ENCODE measurements around the gene MLF2.

Gene MLF2

DNA sequence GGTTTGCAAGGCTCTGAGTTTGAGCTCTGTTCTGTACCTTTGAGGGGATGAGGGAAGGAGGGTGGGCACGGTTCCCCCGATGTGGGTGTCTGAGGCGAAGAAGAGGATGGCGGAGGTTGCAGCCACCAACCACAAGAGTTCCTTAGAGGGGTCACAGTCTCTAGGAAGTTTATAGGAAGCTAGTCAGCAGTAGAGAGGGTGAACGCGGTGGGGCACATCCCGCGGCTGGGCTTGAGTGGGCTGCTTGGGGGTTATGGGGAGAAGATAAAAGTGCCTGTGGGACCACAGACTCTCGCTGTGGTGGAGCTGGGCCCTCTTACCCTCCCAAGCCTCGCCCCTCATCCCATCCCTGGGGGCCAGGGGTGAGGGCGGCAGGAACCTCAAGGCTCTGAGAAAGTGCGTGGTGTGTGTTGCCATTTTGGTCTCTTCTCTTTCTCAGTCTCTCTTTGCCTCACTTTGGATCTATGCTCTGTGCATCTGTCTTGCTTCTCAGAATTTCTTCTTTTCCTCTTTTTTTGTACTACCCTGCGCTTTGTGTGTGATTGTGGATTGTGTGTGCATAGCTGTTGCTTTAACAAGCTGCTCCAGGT, 39.1 kb upstream of the MLF2 start:
- no peaks in the 10 kb centered on the region for H3K9me3 Mint-ChIP-seq
- no peak for DNase-seq
- H3K27ac Mint-ChIP-seq, result peak overlapping the region; percentile 90
- H3K27me3 Mint-ChIP-seq (ENCODE audit: low read depth, poor library complexity), result peaks cover 3% of the 10 kb centered on the region
- no peaks in the 10 kb centered on the region for H3K36me3 Mint-ChIP-seq (ENCODE audit: low read depth)
- TF ChIP-seq, protein P1, sequence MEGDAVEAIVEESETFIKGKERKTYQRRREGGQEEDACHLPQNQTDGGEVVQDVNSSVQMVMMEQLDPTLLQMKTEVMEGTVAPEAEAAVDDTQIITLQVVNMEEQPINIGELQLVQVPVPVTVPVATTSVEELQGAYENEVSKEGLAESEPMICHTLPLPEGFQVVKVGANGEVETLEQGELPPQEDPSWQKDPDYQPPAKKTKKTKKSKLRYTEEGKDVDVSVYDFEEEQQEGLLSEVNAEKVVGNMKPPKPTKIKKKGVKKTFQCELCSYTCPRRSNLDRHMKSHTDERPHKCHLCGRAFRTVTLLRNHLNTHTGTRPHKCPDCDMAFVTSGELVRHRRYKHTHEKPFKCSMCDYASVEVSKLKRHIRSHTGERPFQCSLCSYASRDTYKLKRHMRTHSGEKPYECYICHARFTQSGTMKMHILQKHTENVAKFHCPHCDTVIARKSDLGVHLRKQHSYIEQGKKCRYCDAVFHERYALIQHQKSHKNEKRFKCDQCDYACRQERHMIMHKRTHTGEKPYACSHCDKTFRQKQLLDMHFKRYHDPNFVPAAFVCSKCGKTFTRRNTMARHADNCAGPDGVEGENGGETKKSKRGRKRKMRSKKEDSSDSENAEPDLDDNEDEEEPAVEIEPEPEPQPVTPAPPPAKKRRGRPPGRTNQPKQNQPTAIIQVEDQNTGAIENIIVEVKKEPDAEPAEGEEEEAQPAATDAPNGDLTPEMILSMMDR (IDR thresholded peaks at IDR 0.05), result no peak
- peaks cover 47% of the 10 kb centered on the region for H3K4me1 Mint-ChIP-seq
- H3K4me3 Mint-ChIP-seq, result no peak overlapping the region

DNA sequence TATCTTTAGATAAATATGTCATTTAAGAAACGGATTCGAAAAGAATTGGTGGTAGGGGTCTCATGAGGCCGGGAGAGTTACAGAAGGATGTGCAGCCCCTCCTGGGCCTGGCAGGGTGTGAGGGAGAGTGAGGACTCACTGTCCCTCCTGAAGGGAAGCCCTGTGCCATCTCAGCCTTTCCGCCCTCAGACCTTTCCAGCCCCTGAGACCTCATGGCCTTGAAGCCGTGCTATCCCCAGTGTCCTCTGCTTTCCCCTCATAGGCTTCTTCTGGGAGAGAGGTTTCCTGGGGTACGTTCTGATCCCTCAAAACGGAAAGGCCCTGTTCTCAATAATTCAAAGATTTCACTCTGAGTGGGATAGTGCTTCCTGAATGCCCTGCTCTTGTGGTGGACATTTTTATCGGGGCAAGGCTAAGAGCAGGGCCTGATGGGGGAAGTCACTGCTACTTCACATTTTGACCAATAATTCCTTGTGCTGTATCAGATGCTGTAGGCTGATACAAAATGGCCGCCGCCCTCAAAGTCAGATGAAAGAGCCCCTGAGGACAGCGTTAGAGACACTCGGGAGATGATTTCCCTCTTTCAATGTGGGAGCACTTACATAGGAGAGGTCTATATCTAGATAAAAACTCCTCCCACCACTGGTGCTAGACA, 37.7 kb upstream of the MLF2 start:
- no peak overlapping the region for H3K27ac Mint-ChIP-seq
- DNase-seq, result no peak
- TF ChIP-seq, protein P1 (IDR thresholded peaks at IDR 0.05), result no peak

DNA sequence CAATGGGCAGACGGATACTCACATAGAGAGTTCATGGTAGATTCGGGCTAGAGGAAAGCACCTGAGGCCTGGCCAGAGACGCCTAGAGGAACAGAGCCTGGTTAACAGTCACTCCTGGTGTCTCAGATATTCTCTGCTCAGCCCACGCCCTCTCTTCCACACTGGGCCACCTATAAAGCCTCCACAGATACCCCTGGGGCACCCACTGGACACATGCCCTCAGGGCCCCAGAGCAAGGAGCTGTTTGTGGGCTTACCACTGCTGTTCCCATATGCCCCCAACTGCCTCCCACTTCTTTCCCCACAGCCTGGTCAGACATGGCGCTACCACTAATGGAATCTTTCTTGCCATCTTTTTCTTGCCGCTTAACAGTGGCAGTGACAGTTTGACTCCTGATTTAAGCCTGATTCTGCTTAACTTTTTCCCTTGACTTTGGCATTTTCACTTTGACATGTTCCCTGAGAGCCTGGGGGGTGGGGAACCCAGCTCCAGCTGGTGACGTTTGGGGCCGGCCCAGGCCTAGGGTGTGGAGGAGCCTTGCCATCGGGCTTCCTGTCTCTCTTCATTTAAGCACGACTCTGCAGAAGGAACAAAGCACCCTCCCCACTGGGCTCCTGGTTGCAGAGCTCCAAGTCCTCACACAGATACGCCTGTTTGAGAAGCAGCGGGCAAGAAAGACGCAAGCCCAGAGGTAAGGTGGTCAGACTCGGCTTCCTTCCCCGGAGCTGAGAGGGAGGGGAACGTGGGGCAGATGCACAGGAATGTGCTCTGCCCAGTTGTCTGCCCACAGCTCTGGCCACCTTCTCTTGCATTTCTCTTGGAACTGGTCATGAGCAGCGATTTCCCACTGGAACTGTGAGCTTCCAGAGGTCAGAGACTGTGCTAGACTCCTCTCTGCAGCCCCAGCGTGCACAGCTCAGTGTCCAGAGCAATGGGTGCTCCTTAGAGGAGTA, 36.3 kb upstream of the MLF2 start, which contains the start of gene CD4:
CD4 (plus strand) TSS at position 557 of the 953 bp plus-strand sequence. CDS start 10,611 bp downstream, outside the sequence.
- Mint-ChIP-seq H3K27me3 (ENCODE audit: low read depth, poor library complexity) (peaks cover 3% of the 10 kb centered on the region), H3K27ac (no peak within 1 kb of the TSS), H3K4me1 (peaks cover 44% of the 10 kb centered on the region), H3K4me3 (no peak within 1 kb of the TSS), H3K9me3 (no peaks in the 10 kb centered on the region), H3K36me3 (ENCODE audit: low read depth) (no peaks in the 10 kb centered on the region)
- TF ChIP-seq, protein P1 (IDR thresholded peaks at IDR 0.05), result no peak
- no peak for DNase-seq

More for the DNA sequence above, 37.7 kb upstream of the MLF2 start:
- H3K36me3 Mint-ChIP-seq (ENCODE audit: low read depth), result no peaks in the 10 kb centered on the region
- H3K4me3 Mint-ChIP-seq, result no peak overlapping the region
- peaks cover 44% of the 10 kb centered on the region for H3K4me1 Mint-ChIP-seq
- H3K9me3 Mint-ChIP-seq, result no peaks in the 10 kb centered on the region
- peaks cover 3% of the 10 kb centered on the region for H3K27me3 Mint-ChIP-seq (ENCODE audit: low read depth, poor library complexity)

DNA sequence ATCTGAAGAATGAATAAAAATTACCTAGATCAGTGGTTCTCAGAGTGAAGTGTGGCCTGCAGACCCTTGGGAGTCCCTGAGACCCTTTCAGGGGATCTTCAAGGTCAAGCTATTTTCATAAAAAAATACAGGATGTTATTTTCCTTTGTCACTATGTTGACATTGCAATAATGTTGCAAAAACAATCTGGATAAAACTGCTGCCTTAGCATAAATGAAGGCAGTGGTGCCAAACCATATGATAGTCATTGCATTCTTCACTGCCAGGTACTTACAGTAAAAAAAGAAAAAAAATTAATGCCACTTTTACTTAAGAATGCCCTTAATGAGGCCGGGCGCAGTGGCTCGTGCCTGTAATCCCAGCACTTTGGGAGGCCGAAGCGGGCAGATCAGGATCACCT, 34.4 kb upstream of the MLF2 start:
- no peaks in the 10 kb centered on the region for H3K9me3 Mint-ChIP-seq
- DNase-seq, result no peak
- no peak overlapping the region for H3K27ac Mint-ChIP-seq
- no peaks in the 10 kb centered on the region for H3K36me3 Mint-ChIP-seq (ENCODE audit: low read depth)
- H3K4me3 Mint-ChIP-seq, result no peak overlapping the region
- peaks cover 43% of the 10 kb centered on the region for H3K4me1 Mint-ChIP-seq
- TF ChIP-seq, protein P1 (IDR thresholded peaks at IDR 0.05), result no peak
- H3K27me3 Mint-ChIP-seq (ENCODE audit: low read depth, poor library complexity), result peaks cover 3% of the 10 kb centered on the region

DNA sequence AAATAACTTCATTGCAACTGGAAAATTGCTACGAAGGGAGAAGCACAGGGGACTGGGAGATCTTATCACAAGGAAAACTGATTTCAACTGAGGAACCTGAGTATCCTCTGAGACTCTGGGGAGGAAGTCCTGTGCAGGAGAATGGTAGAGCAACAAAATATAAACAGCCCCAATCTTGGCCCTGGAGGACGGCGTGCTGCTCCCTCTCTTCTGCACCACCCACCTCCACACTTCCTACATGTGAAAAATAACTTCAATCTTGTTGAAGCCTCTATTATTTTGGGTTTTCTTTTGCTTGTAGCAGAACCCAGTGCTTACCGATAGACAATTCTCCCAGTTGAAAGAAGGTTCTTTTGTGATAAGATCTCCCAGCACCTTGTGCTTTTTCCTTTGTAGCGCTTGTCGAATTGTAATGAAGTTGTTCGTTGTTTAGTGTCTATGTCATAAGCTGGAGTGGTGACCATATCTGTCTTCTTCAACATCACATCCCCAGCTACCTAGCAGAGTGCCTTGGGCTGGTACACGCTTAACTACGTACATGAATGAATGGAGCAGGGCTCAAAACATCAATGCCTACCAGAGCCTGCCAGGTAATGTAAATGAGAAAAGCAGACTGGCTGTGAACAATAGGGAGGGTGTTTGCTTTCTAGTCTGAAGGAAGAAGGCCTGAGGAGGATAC, 33.6 kb upstream of the MLF2 start:
- H3K4me3 Mint-ChIP-seq, result no peak overlapping the region
- H3K9me3 Mint-ChIP-seq, result no peaks in the 10 kb centered on the region
- H3K4me1 Mint-ChIP-seq, result peaks cover 40% of the 10 kb centered on the region
- no peak for DNase-seq
- no peaks in the 10 kb centered on the region for H3K36me3 Mint-ChIP-seq (ENCODE audit: low read depth)
- H3K27ac Mint-ChIP-seq, result no peak overlapping the region
- peaks cover 3% of the 10 kb centered on the region for H3K27me3 Mint-ChIP-seq (ENCODE audit: low read depth, poor library complexity)
- TF ChIP-seq, protein P1 (IDR thresholded peaks at IDR 0.05), result no peak
